HG02571 (cell line): ENCODE results near the gene EIF3J.
A peak's percentile ranks its signal among the peaks of the same experiment; 100 is the strongest.
"Not testable (repeated sequence)": the region's sequence is repeated elsewhere in the genome, so short reads cannot be mapped to it uniquely, and the experiment has no call there.

Experiments used
- ATAC-seq: cut with Tn5 transposase; IDR thresholded peaks from one replicate; pipeline ENCODE4 v1.9.1; 2021; ENCODE audit warnings: mild to moderate bottlenecking, moderate library complexity; ENCODE audit not compliant: unreplicated experiment

Gene EIF3J

DNA sequence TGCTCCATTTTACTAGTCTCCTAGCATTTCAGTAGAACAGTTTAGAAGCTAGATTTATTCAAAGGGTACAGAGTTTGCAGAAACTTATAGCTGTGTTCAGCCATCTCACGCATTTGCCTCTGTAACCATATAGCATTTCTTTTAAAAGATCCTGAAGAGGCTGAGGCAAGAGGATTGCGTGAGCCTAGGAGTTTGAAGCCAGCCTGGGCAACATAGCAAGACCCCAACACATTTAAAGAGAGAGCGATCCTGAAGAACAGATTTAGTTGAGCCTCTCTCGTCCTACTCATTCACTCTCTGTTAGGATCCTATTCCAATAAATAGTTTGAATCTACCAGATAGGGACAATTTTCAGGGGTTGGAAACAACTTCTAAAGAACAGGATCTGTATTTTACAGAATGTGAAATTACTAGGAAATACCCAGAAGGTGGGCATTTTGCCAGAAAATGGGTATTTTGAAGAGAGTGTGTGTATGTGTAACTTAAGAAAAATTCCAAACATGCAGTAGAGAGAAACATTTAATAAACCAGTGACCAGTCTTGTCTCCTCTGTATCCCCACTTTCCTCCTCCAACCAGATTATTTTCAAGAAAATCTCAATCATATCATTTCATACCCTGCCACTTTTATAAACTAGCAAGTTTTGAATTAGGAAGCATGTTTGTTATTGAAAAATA, 4.5 kb downstream of the EIF3J start:
- ATAC-seq = no peak

DNA sequence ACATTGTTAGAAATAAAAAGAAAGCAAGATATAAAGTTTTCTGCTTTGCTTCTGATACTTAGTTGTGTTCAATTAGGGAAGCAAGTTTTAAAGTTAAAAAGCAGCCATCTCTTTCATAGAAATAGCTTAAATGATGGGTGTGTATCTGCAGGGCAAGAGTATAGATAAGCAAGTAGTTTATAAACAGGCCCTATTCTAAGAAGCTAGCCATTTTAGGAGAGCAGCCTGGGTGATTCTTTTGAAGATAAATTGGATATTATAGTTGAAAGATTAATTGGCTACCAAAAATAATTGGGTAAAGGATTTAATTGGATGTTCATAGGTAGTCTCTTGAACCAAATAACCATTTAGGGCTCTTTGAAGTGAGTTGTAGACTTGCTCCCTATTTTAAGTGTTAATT, 5.6 kb downstream of the EIF3J start:
- no peak for ATAC-seq

DNA sequence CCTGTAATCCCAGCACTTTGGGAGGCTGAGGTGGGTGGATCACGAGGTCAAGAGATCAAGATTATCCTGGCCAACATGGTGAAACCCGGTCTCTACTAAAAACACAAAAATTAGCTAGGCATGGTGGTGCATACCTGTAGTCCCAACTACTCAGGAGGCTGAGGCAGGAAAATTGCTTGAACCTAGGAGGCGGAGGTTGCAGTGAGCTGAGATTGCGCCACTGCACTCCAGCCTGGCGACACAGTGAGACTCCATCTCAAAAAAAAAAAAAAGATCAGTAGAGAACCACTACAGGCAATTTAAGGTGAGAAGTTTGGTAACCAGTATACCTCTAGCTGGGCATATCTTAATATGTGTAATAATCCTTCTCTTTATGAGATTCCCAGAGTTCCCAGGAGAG, 7.8 kb downstream of the EIF3J start:
- not testable (repeated sequence) for ATAC-seq

DNA sequence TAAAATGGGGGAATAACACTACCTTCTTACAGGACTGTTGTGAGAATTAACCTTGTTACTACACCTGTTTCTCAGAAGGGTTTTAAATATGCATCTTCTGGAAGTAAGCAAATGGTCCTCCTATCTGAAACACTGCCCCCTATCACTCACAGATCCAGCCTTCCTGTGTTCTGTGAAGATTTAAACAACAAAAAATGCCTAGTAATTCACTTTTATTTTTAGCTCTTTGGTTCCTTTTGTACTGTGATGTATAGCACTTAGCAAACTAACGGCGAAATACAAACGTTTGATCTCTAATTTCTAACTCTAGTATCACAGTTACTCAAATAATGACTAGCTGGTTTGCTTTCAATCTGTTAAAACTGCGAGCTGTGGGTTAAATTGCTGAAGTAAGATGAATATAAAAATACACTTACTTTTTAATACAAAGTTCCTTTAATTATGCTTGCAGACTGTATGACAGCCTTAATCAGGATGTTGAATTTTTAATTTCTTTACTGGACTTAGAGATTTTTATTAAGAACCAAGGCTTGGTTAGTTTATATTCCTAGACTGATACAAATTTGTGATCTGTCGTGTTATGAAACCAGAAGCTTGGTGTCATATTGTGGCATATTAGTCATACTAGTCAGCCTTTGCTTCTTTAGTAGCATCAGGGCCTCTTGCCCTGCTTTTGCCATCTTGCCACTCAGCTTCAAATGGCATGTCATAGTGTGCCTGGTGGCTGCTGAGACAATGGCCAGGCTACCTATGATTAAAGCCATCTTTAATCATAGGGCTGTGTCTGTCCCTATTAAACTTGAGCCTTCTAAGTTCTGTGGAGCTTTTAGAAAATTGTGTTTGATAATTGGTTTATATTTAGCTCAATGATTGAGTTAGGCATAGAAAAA, 9.2 kb downstream of the EIF3J start:
- peak; percentile 58 for ATAC-seq

DNA sequence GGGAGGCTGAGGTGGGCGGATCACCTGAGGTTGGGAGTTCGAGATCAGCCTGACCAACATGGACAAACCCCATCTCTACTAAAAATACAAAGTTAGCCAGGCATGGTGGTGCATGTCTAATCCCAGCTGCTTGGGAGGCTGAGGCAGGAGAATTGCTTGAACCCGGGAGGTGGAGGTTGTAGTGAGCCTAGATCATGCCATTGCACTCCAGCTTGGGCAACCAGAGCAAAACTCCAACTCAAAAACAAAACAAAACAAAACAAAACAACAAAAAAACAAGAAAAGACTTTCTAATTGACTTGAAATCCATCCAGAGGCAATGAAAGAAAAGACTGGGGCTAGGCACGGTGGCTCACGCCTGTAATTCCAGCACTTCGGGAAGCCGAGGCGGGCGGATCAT, 12.2 kb downstream of the EIF3J start:
- ATAC-seq = not testable (repeated sequence)

DNA sequence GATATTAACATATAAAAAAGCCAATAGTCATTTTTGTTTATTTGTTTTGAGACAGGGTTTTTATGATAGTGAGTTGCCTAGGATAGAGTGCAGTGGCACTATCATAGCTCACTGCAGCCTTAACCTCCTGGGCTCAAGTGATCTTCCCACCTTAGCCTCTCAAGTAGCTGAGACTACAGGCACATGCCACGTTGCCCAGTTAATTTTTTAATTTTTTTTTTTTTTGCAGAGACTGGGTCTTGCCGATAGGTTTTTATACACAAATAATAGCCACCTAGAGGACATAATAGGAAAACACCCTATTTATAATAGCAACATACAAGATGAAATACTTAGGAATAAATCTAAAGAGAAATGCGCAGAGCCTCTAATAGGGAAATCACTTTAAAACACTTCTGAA, 13.3 kb downstream of the EIF3J start:
- ATAC-seq = no peak

DNA sequence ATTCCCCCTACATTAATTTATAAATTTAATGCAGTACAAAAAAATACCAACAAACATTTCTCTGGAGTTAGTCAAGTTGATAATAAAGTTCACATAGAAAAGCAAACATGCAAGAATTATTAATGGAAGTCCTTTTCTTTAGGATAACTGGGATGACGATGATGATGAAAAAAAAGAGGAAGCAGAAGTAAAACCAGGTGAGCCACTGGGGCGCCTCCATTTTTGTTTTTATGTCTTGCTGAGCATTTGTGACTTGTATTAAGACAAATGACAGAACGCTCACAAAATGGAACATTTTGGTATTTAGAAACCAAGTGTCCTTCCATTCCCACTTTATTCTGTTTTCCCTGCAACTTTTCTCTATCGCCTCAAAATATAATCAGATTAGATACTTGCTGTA, 13.8 kb downstream of the EIF3J start:
- ATAC-seq = no peak

DNA sequence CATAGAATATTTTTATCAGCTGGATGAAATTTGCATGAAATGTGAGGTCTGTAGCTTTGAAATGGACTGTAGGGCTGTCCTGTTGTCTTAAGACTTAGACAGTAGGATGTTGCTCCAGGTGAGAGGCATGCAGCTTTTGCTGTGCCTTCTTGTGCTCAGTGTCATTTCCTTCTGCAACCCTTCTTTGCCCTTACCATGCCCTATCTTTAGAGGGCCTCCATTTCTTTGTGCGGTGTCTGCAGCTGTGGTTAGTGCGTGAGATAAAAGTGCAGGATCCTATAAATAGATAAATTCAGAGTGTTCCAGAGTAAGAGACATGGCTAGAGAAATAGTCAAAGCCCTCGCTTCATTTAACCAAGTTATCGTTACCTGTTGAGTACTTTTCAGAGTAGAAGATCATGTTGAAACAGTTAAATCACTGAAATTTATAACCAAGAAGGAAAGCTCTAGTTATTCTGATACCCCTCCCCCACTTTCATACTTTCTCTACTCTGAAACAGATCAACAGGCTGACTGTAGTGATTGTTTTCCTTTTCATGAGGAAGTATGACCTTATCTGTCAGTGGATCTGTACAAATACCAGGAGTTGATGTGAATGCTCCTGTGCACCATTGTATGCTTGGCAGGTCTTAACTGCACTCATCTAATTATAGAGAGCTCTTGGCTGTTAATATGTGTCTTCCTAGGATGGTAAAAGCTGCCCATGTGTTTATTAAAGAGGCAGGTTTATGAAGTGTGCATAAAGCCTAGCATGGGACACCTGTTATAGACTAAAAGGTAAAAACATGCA, 18.2 kb downstream of the EIF3J start:
- ATAC-seq = no peak

DNA sequence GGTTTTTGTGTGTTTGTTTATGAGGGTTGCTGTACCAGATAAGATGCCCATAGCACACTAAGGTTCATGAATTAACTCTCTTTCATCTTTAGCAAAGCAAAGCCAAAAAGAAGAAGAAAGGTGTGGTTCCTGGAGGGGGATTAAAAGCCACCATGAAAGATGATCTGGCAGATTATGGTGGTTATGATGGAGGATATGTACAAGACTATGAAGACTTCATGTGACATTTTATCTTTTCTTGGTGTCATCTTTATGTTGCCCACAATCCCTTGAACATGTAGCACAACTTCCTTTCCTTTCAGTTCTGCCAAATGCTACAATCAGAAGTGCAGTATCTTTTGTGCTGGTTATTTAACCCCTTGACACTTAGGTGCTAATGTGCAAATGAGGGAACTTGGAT, 24.0 kb downstream of the EIF3J start:
- not testable (repeated sequence) for ATAC-seq

DNA sequence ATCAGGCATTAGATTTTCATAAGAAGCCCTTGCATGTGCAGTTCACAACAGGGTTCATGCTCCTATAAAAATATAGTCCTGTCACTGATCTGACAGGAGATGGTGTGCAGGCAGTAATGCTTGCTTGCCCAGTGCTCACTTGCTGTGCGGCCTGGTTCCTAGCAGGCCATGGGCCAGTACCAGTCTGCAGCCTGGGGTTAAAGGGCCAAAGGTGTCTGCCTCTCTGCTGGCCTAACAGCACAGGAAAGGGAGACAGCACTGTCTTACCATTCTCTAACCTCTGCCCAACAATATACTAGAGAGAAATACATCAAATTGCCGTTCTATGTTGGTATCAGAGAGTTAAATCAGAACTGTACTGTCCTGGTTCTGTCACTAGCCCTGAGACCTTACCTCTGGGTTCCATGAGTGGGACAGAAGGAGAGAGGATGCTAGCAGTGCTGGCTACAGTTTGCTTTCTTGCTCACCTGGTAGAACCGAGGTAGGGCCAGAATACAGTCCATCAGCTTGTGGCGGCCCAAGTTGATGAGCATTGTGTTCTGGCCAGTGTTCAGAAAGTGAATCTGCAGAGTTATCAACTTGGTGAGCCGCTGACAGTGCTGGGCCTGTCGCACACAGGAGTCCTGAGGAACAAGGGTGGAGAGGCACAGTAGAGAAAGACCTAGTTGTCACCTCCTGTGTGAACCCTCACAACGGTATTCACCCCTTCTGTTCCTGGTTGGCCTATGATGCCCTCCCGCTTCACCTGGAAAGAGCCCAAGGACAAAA, 28.6 kb downstream of the EIF3J start:
- no peak for ATAC-seq

DNA sequence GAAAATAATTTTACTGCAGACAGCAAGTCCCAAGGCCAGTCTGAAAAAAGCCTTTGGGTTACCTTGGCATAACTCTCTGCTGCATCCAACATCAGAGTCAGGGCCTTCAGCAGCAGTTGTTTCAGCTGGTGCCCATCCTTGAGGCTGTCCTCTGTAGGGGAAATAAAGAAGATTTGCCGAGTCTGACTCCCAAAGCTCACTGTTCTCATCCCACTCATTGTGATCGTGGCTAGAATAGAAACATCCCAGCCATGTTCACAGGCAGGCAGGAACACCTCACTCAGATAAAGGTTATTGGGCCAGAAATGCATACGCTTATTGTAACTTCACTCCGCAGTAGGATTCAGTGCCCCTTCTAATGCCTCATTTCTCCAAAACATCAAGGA, 29.2 kb downstream of the EIF3J start:
- ATAC-seq = no peak

DNA sequence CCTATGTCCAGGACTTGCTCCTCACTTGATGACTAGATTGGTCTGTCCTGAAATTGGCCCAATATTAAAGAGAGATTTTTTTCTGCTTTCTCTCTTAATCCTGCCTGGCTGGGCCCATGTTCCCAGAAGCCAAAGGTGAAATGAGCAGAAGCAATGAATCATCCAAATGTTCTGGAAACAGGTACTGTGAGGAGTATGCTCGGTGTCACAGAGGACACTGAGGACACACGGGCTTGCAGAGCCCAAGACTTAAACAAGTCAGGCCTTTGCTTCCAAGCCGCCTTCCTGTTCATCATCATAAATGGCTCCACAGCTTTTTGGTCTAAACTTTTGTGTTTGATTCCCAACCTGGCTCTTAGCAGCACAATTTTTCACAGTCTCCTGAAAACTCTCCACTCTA, 31.4 kb downstream of the EIF3J start:
- ATAC-seq = no peak

DNA sequence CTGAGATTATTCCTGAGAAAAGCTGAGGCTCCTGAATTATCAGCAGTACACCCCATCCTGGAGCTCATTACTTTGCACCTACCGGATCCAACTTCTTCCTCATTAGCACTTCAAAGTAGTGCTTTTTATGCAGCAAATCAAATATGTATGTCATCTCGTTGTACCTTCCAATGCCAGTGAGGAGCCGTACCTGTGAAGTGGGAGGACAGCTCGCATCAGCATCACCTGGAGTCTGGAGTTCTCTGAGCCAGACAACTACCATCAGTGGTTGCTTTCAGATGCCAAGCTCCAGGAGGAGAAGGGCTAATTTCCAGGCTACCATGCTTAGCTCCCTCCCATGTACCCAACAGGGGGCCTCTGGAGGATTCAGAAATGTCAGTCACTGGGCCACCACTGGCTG, 32.4 kb downstream of the EIF3J start:
- no peak for ATAC-seq

DNA sequence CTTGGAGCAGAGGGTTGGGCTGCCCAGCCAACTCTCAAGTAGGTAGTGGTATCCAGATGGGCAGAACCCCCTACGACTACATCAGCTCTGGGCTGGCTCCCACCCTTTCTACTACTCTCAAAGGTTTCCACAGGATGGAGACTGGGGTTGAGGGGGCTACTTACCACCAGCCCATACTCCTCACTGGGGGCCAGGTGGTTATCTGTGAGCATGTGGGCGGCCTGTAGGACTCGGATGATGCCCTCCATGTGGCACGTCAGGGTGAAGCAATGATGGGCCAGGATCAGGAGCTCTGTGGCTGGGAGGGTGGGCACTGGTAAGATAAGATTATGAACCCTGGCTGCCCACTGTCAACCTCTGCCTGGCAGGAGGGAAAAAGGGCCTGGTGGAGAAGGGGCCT, 33.4 kb downstream of the EIF3J start:
- no peak for ATAC-seq

DNA sequence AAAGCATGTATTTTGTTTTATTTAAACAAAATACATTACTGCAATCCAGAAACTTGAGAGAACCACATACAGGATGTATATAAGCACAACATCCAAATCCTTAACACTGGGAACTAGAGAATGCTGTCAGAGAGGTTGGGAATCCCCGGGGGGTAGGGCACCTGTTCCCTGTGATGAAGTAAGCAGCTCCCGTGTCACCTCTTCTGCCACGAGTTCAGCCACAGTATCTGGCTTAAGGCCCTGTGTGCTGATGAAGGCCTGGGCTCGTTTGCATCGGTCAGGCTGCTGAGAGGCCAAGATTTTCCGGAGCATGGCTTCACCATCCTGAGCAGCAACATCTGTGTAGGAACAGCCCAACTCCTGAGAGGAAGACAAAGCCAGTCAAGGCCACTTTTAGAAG, 36.4 kb downstream of the EIF3J start:
- ATAC-seq = no peak

DNA sequence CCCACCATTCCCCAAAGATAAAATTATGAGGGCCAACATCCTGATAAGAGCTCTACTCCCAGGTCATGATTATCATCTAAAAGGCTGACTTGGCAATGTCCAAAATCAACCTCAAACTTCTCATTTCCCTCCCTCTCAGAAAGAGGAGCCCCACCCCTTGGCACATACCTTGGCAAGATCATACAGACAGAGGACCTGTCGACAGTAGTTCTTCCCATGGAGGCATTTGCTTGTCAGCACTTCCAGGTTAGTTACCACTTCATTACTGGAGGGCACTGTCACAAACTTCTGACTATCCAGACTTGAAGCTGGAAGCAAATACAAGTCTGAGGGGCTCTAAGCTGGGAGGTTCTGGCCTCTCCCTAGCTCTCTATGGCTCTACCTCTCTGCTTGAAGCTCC, 37.8 kb downstream of the EIF3J start:
- ATAC-seq = no peak

DNA sequence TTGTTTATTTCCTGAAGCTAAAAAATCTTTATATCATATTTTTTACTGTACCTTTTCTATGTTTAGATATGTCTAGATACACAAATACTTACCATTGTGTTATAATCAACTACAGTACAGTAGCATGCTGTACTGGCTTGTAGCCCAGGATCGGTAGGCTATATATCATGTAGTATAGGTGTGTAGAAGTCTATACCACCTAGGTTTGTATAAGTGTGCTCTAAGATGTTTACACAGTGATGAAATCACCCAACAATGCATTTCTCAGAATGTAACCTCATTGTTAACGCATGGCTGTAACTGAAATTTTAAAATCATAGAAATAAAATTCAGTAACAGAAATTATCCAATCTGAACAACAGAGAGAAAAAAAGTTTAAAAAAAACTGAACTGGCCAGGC, 43.2 kb downstream of the EIF3J start:
- ATAC-seq = no peak

DNA sequence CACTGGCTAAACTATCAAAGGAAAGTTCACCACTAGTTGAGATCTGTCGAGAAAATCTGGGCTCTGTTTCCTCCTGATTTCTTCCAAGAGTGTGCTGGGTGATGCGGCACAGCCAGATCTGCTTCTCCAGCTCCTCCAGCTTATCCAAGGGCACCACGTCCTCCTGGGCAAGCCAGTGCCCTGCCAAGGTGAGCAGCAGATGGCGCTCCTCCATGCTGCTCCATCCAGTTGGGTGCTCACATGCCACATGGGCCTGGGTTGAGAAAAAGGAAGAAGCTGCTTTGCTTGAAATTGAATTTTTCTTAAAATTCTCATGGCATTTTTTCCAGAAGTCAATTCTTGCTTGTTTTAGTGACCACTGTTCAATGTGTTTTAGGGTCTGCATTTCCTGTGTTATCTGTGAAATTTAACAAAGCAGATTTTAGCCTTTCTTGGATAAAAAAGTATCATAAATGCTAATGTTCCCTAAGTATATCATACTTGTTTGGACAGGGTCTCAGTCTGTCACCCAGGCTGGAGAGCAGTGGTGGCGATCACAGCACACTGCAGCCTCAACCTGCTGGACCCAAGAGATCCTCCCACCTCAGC, 47.3 kb downstream of the EIF3J start:
- no peak for ATAC-seq

DNA sequence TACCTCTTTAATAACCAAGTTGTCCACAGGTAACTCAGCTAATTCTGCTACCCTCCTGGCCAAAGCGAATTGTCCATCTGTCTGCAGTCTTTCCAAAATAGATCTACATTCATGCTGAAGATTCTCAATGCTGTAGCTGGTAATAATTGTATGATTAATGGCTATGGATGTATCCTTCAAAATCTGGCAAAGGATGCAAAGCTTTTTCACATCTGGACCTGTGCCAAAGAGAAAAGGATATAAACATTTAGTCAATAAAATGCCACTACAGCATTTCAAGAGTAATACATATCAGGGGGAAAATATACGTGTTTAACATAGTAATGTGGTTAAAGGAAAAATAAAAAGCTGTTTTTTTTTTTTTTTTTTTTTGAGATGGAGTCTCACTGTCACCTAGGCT, 48.7 kb downstream of the EIF3J start:
- no peak for ATAC-seq

DNA sequence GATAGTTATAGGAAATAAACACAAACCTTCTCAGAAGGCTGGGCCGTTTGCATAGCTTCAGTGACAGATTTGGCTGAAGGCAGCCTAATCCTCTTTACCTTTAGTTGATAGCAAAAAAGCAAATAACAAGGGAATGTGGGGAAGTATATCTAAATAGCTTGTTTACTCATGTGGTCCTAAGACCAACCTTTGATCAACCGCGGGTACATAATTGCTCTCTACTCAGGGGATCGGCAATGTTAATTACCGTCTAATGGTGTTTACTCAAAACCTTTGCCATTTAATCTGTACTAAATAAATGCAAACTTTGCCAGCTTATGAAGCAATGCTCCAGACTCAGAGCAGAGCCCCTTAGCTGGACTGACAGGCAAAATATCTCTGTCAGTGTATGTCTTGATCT, 51.6 kb downstream of the EIF3J start:
- ATAC-seq = no peak

DNA sequence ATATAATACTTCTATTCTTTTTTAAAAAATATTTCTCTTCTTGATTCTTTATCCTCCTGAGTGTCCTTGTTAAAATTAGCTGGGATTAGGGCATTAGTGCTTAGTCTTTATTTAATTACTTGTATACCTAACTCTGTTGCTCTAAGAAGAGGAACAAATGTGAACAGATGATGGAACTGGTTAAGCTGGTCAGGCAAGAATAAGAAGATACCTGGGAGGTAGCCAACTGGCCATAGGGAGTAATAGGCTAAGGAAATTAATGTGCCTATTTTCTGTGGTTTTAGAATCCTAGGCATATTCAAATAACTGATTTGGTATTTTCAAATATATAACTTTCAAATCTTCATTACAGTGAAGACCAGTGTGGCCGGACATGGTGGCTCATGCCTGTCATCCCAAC, 54.4 kb downstream of the EIF3J start:
- ATAC-seq = no peak
